ENCODE results near the gene PTP4A1.
"Not testable (repeated sequence)": the region's sequence is repeated elsewhere in the genome, so short reads cannot be mapped to it uniquely, and the experiment has no call there.

Gene PTP4A1

DNA sequence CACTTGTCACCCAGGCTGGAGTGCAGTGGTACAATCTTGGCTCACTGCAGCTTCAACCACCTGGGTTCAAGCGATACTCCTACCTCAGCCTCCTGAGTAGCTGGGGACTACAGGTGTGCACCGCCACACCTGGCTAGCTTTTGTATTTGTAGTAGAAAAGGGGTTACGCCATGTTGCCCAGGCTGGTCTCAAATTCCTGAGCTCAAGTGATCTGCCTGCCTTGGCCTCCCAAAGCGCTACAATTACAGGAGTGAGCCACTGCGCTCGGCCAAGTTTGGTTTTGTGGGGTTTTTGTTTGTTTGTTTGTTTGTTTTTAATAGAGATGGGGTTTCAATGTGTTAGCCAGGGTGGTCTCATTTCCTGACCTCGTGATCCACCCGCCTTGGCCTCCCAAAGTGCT, 12.3 kb downstream of the PTP4A1 start:
- DNase-seq, result no peak

GRCh38 chr6:63585652-63586051, 13.4 kb downstream of the PTP4A1 start:
- DNase-seq, result not testable (repeated sequence)

DNA sequence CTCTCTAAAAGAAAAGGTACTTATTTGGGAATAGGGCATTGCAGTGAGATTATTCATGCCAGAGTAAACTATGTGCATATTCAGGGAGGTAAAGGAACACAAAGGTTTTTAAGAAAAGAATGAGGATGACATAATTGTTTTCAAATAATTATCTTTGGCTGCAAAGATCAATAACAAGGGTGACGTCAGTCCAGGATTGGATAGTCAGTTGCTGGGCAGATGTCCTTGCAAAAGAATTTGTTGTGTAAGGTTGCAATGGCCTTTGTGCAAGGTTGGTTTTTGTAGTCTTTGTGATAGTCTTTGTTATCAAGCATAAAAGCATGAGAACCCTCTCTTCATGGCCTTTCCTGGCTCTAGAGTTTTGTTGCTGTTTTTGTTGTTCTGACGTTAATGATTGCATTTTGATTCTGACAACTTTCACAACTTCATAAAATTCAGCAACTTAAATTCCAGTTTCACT, 17.7 kb downstream of the PTP4A1 start:
- no peak for DNase-seq

GRCh38 chr6:63592886-63593285, 20.6 kb downstream of the PTP4A1 start:
- no peak for DNase-seq

- no peak for DNase-seq
Observed at GRCh38 chr6:63597141-63598048, 25.1 kb downstream of the PTP4A1 start.

- DNase-seq, result peak; percentile 65
Observed at GRCh38 chr6:63598049-63599036, 26.1 kb downstream of the PTP4A1 start.

GRCh38 chr6:63599243-63599642, 27.0 kb downstream of the PTP4A1 start:
- DNase-seq, result no peak

GRCh38 chr6:63600136-63600535, 27.9 kb downstream of the PTP4A1 start:
- no peak for DNase-seq

- DNase-seq, result no peak
Observed at GRCh38 chr6:63609231-63609630, 37.0 kb downstream of the PTP4A1 start.

DNA sequence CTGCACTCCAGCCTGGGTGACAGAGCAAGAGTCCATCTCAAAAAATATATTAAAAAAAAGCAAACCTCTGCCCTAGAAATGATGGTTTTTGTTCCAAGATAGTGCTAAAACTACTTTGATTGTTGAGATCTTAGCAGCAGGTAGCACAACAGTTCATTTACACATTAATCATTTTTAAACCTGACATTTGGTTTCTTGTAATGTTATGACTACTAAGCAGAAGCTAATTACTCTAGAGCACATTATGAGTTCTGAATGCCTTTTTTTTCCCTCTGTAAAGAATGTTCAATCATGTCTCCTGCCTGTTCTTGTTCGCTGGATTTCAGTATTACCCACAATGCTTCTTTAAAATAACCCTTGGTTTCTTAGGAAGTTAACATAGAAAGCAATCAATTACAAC, 38.7 kb downstream of the PTP4A1 start:
- no peak for DNase-seq

DNA sequence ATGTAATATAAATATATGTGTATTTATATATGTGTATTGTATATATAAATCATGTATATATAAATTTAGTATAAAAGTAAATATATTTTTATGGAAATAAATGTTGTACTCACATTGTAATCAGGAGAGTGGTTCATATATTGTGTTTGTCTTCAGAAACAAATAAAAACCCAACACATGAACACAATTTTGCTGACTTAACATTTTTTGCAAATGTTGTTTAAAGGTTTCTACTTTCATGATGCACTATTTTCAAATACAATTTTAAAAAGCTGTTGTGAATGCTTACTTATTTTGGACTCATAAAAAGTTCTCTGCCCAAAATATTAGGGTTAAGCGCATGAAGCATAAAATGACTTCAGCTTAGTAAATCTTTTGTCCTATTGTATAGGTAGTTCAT, 39.3 kb downstream of the PTP4A1 start:
- DNase-seq, result no peak

GRCh38 chr6:63615590-63615989, 43.3 kb downstream of the PTP4A1 start:
- no peak for DNase-seq

Measured in DMS79 (cell line).